KMS-11 (cell line): ENCODE data around the gene MTUS2.

Experiments
- H2AFZ ChIP-seq: fragments of 200-600 bp; sonication (generic); 2 replicates; pipeline ENCODE4 v1.6.1; 2016; ENCODE audit warnings: antibody characterized with exemption, mixed run types, low read depth
- H3K27ac ChIP-seq: fragments of 200-600 bp; sonication (generic); 2 replicates; pipeline ENCODE4 v1.6.1; 2016; ENCODE audit warnings: mild to moderate bottlenecking, mixed run types
- H3K27me3 ChIP-seq: fragments of 200-600 bp; sonication (generic); 2 replicates; pipeline ENCODE4 v1.6.1; 2017; ENCODE audit warnings: mild to moderate bottlenecking, low read depth, mixed run types, moderate library complexity; ENCODE audit not compliant: insufficient read depth
- H3K36me3 ChIP-seq: fragments of 200-600 bp; sonication (generic); 2 replicates; pipeline ENCODE4 v1.6.1; 2017; ENCODE audit warnings: mild to moderate bottlenecking, mixed run types; ENCODE audit not compliant: insufficient read depth
- H3K4me1 ChIP-seq: fragments of 200-600 bp; sonication (generic); 2 replicates; pipeline ENCODE4 v1.6.1; 2016; ENCODE audit warnings: mild to moderate bottlenecking, low read depth, mixed run types; ENCODE audit not compliant: poor library complexity, severe bottlenecking
- H3K4me2 ChIP-seq: fragments of 200-600 bp; sonication (generic); 2 replicates; pipeline ENCODE4 v1.7.0; 2016; ENCODE audit warnings: mild to moderate bottlenecking, mixed run types
- H3K4me3 ChIP-seq: fragments of 200-600 bp; sonication (generic); IDR thresholded peaks from 2 replicates; pipeline ENCODE4 v1.6.1; 2017; ENCODE audit warnings: low read depth, low read length, mixed read lengths; ENCODE audit not compliant: insufficient read depth
- H3K79me2 ChIP-seq: fragments of 200-600 bp; sonication (generic); 2 replicates; pipeline ENCODE4 v1.6.1; 2016; ENCODE audit warnings: low read depth, mixed run types; ENCODE audit not compliant: insufficient read depth
- H3K9ac ChIP-seq: fragments of 200-600 bp; sonication (generic); 2 replicates; pipeline ENCODE4 v1.6.1; 2016; ENCODE audit warnings: mild to moderate bottlenecking, mixed run types
- H4K20me1 ChIP-seq: fragments of 200-600 bp; sonication (generic); 2 replicates; pipeline ENCODE4 v1.6.1; 2016; ENCODE audit warnings: mild to moderate bottlenecking, mixed run types; ENCODE audit not compliant: insufficient read depth
- TF ChIP-seq, protein P1 (sequence below): fragments of 200-600 bp; sonication (generic); conservative IDR thresholded peaks from 2 replicates; pipeline ENCODE4 v1.6.1; 2017; ENCODE audit warnings: low read depth, mild to moderate bottlenecking, antibody characterized with exemption, low read length, moderate library complexity, mixed read lengths

The MTUS2 gene

GRCh38 chr13:29165840-29166239 lies 345.7 kb downstream of the MTUS2 start:
- TF ChIP-seq, protein P1, sequence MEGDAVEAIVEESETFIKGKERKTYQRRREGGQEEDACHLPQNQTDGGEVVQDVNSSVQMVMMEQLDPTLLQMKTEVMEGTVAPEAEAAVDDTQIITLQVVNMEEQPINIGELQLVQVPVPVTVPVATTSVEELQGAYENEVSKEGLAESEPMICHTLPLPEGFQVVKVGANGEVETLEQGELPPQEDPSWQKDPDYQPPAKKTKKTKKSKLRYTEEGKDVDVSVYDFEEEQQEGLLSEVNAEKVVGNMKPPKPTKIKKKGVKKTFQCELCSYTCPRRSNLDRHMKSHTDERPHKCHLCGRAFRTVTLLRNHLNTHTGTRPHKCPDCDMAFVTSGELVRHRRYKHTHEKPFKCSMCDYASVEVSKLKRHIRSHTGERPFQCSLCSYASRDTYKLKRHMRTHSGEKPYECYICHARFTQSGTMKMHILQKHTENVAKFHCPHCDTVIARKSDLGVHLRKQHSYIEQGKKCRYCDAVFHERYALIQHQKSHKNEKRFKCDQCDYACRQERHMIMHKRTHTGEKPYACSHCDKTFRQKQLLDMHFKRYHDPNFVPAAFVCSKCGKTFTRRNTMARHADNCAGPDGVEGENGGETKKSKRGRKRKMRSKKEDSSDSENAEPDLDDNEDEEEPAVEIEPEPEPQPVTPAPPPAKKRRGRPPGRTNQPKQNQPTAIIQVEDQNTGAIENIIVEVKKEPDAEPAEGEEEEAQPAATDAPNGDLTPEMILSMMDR: no peak
- no peaks in the 10 kb centered on the region for H3K27me3 ChIP-seq

GRCh38 chr13:29170436-29171082 lies 350.4 kb downstream of the MTUS2 start:
- Histone ChIP-seq H3K36me3 (no peaks in the 10 kb centered on the region), H3K27me3 (no peaks in the 10 kb centered on the region), H3K4me2 (no peak overlapping the region), H3K79me2 (no peaks in the 10 kb centered on the region), H3K4me1 (no peaks in the 10 kb centered on the region), H3K4me3 (no peak overlapping the region), H3K9ac (no peak overlapping the region), H3K27ac (no peak overlapping the region), H2AFZ (no peak overlapping the region), H4K20me1 (no peaks in the 10 kb centered on the region)
- TF ChIP-seq, protein P1: no peak

More at GRCh38 chr13:29165840-29166239, 345.7 kb downstream of the MTUS2 start:
- Histone ChIP-seq H3K4me2 (no peak overlapping the region), H3K79me2 (no peaks in the 10 kb centered on the region), H3K4me3 (no peak overlapping the region), H4K20me1 (no peaks in the 10 kb centered on the region), H3K36me3 (no peaks in the 10 kb centered on the region), H3K4me1 (peaks cover 21% of the 10 kb centered on the region), H3K9ac (no peak overlapping the region), H3K27ac (no peak overlapping the region), H2AFZ (no peak overlapping the region)

GRCh38 chr13:29171244-29171643 lies 351.1 kb downstream of the MTUS2 start:
- no peaks in the 10 kb centered on the region for H3K4me1 ChIP-seq
- H3K4me2 ChIP-seq: no peak overlapping the region
- no peaks in the 10 kb centered on the region for H3K79me2 ChIP-seq
- no peak overlapping the region for H3K4me3 ChIP-seq
- no peaks in the 10 kb centered on the region for H3K36me3 ChIP-seq
- TF ChIP-seq, protein P1: no peak
- no peak overlapping the region for H2AFZ ChIP-seq
- no peaks in the 10 kb centered on the region for H4K20me1 ChIP-seq
- no peaks in the 10 kb centered on the region for H3K27me3 ChIP-seq
- H3K27ac ChIP-seq: no peak overlapping the region
- no peak overlapping the region for H3K9ac ChIP-seq

- Histone ChIP-seq H3K27ac (no peak overlapping the region), H3K4me2 (no peak overlapping the region), H3K36me3 (no peaks in the 10 kb centered on the region), H3K27me3 (no peaks in the 10 kb centered on the region), H3K9ac (no peak overlapping the region), H3K4me1 (no peaks in the 10 kb centered on the region), H3K79me2 (no peaks in the 10 kb centered on the region), H2AFZ (no peak overlapping the region), H4K20me1 (no peaks in the 10 kb centered on the region), H3K4me3 (no peak overlapping the region)
- TF ChIP-seq, protein P1: no peak
Measured at GRCh38 chr13:29174093-29174492, 354.0 kb downstream of the MTUS2 start.
